Body of pancreas (tissue), 4 donors: ENCODE measurements around the gene DTNBP1. TPM values are rescaled to one million over a fixed set of nuclear protein-coding genes. Genes with fewer than 3 reads are reported as not detected.

Experiments
- ATAC-seq: fragments of 150-250 bp; one replicate; pipeline ENCODE4 v1.9.1; 2016
- DNase-seq, 4 donors: peaks; one replicate each; pipeline ENCODE4 v3.0.0-alpha.2; 2019
- H3K27ac ChIP-seq, 4 donors: fragments of 200-600 bp; sonication (generic); 1 replicate in 3 of 4; 2 replicates in 1 of 4; pipeline versions ENCODE4 v1.5.1 to v1.6.1; 2016 to 2019; ENCODE audit warnings: mild to moderate bottlenecking in 1 of 4, mixed read lengths in 1 of 4, moderate library complexity in 1 of 4
- H3K27me3 ChIP-seq, 2 donors: fragments of 200-600 bp; sonication (generic); one replicate each; pipeline ENCODE4 v1.6.0; 2016; ENCODE audit warnings: mild to moderate bottlenecking in 1 of 2
- H3K36me3 ChIP-seq, 2 donors: fragments of 200-600 bp; sonication (generic); replicated peaks in 1 of 2; 2 replicates each; pipeline ENCODE4 v1.5.1; 2016; ENCODE audit warnings: low read depth in 2 of 2; ENCODE audit not compliant: insufficient read depth in 1 of 2
- H3K4me1 ChIP-seq: fragments of 200-600 bp; sonication (generic); one replicate; pipeline ENCODE4 v1.6.0; 2016
- H3K4me3 ChIP-seq, 2 donors: fragments of 200-600 bp; sonication (generic); 1 replicate in 1 of 2; 2 replicates in 1 of 2; pipeline ENCODE4 v1.5.1; 2016 to 2019
- H3K9me3 ChIP-seq, 3 donors: fragments of 200-600 bp; sonication (generic); 1 replicate in 2 of 3; 2 replicates in 1 of 3; pipeline ENCODE4 v1.5.1; 2016
- CTCF ChIP-seq, 7 experiments: fragments of 450-650 bp in 4 of 7; fragments of 200-600 bp in 3 of 7; sonication (generic) in 3 of 7; IDR thresholded peaks; one replicate each; pipeline ENCODE4 v1.5.1; 2016 to 2019; ENCODE audit warnings: antibody characterized with exemption in 7 of 7
- POLR2A ChIP-seq, 3 donors: fragments of 450-650 bp; IDR thresholded peaks; one replicate each; pipeline ENCODE4 v1.6.1; 2016; ENCODE audit warnings: antibody characterized with exemption in 3 of 3, mild to moderate bottlenecking in 2 of 3
- WGBS, 2 donors: methylation state at CpG; one replicate each; pipeline ENCODE4 v1.1.5; 2017; 5-methylcytosine and 5-hydroxymethylcytosine counted together
- intact Hi-C: fragments of 100-400 bp; cut with DNase I; formaldehyde crosslinking; loops from one replicate; pipeline ENCODE4 v1.15.1; 2023
- total RNA-seq, 2 donors: library from RNA; depleted of rRNA; stranded (reverse); fragments of >200 nt; gene quantifications; one replicate each; pipeline ENCODE4 v1.1.0, GENCODE V29; 2016

Gene DTNBP1
- total RNA-seq, 2 donors from 2014 or later = 3.3 to 5.2 TPM

DNA sequence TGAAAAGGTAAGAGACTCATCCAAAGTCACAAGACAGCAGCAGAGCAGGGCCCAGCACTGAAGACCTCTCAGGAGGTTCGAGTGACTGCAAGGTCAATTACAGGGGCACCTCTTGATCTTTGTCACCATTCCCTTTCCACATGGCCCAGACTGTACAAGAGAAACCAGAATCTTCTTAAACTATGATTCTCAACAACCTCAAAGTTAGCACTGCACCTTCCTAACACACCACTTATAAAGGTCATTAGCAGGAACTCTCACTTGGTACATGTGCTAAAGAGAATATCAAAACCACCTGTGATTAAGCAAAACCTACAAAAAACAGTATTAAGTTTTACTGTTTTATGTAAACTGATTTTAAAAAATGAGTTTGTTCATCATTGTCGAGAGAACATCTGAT is 70.2 kb downstream of the DTNBP1 start:
- Histone ChIP-seq H3K27me3 (no peaks in the 10 kb centered on the region), H3K4me3 (no peak overlapping the region), H3K36me3 (no peaks in the 10 kb centered on the region), H3K27ac (no peak overlapping the region), H3K4me1 (no peaks in the 10 kb centered on the region), H3K9me3 (no peaks in the 10 kb centered on the region)
- TF ChIP-seq CTCF (IDR thresholded peaks at IDR 0.05) (no peak), POLR2A (IDR thresholded peaks at IDR 0.05) (no peak)
- ATAC-seq (no peak), DNase-seq (no peak)
- WGBS, 2 donors = 75 to 89% methylated on average over 2 of the region's 2 CpGs
- intact Hi-C loops = no loop called here

DNA sequence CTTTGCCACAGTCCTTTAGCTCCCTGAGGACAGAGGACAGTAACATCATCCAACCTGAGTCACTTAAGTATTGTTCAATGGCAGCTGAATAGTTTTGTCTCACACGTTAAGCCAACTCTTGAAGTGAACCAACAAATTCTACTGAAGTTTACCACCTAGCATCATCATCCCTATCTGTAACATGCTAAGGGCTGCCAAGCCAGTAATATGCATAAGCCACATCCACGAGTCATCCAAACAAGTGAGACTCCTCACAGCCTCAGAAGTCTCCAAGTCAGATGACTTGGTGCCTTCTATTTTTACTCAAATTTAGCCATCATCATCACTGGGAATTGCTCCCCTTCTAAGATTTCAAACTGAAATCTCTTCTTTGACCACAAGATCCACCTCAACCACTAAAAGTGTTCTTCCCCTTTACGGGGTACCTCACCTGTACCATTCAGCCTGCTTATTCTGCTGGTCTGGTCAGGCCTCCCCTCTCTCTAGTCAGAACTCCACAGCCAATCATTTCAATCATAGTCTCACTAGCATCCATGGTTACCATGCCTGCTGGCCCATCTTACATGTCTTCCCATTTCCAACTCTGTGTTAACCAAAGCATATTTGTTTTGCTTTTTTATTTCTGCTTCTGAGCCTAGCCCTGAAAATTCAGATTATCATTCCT is 73.7 kb downstream of the DTNBP1 start:
- no peaks in the 10 kb centered on the region for H3K4me1 ChIP-seq
- H3K27ac ChIP-seq = no peak overlapping the region
- TF ChIP-seq POLR2A (IDR thresholded peaks at IDR 0.05) = no peak
- TF ChIP-seq CTCF (IDR thresholded peaks at IDR 0.05) = no peak
- intact Hi-C loops = no loop called here
- WGBS, 2 donors = 72 to 96% methylated on average over 3 of the region's 3 CpGs
- H3K9me3 ChIP-seq = no peaks in the 10 kb centered on the region
- ATAC-seq (no peak), DNase-seq (no peak)
- no peaks in the 10 kb centered on the region for H3K27me3 ChIP-seq
- no peak overlapping the region for H3K4me3 ChIP-seq
- H3K36me3 ChIP-seq = no peaks in the 10 kb centered on the region

GRCh38 chr6:15586503-15586902 is 76.3 kb downstream of the DTNBP1 start:
- Histone ChIP-seq H3K36me3 (no peaks in the 10 kb centered on the region), H3K4me1 (no peaks in the 10 kb centered on the region), H3K9me3 (no peaks in the 10 kb centered on the region), H3K27ac (no peak overlapping the region), H3K4me3 (no peak overlapping the region), H3K27me3 (no peaks in the 10 kb centered on the region)
- ATAC-seq = no peak
- no peak for TF ChIP-seq CTCF (IDR thresholded peaks at IDR 0.05)
- no peak for TF ChIP-seq POLR2A (IDR thresholded peaks at IDR 0.05)
- DNase-seq = no peak
- intact Hi-C loops = no loop called here

- TF ChIP-seq CTCF (IDR thresholded peaks at IDR 0.05) (no peak), POLR2A (IDR thresholded peaks at IDR 0.05) (no peak)
- Histone ChIP-seq H3K27me3 (no peaks in the 10 kb centered on the region), H3K27ac (no peak overlapping the region), H3K9me3 (no peaks in the 10 kb centered on the region), H3K36me3 (no peaks in the 10 kb centered on the region), H3K4me1 (no peaks in the 10 kb centered on the region), H3K4me3 (no peak overlapping the region)
- intact Hi-C loops = no loop called here
- 84 to 95% methylated on average over 2 of the region's 2 CpGs for WGBS, 2 donors
- ATAC-seq = no peak
- no peak for DNase-seq
Measured at GRCh38 chr6:15585760-15586214, 77.0 kb downstream of the DTNBP1 start.

DNA sequence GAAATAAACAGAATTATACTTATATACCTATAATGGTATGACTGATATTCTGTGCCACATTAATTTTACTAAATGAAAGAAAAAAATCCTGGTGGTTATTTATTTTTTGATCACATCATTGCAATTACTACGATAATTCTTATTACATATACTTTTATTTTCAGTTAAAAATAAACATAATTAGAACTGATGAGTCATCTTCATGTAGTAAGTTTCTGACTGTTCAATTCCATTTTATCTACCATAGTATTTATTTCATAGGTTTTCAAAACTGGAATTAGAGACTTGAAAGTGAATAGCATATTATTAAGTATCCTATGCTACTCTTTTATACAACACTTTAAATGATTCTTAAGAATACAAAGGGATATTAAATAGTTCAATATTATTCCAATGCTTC is 80.3 kb downstream of the DTNBP1 start:
- H3K9me3 ChIP-seq = no peaks in the 10 kb centered on the region
- intact Hi-C loops = no loop called here
- H3K27ac ChIP-seq = no peak overlapping the region
- H3K27me3 ChIP-seq = no peaks in the 10 kb centered on the region
- ATAC-seq (no peak), DNase-seq (no peak)
- H3K4me1 ChIP-seq = no peaks in the 10 kb centered on the region
- H3K4me3 ChIP-seq = no peak overlapping the region
- TF ChIP-seq CTCF (IDR thresholded peaks at IDR 0.05) (no peak), POLR2A (IDR thresholded peaks at IDR 0.05) (no peak)
- 84 to 93% methylated on average over 1 of the region's 1 CpG for WGBS, 2 donors
- no peaks in the 10 kb centered on the region for H3K36me3 ChIP-seq
